Measurements from ENCODE around the gene DCK.

DCK gene

GRCh38 chr4:70948665-70949260 is 44.7 kb upstream of the DCK start:
- H3K79me2 ChIP-seq (ENCODE audit: insufficient read depth, low read depth), result no peaks in the 10 kb centered on the region
- no peak overlapping the region for H3K4me3 ChIP-seq (IDR thresholded peaks at IDR 0.05; ENCODE audit: insufficient read depth, low read depth, low read length)
- H3K4me2 ChIP-seq, result no peak overlapping the region
- no peak overlapping the region for H2AFZ ChIP-seq (ENCODE audit: low read depth)
- no peaks in the 10 kb centered on the region for H3K27me3 ChIP-seq (ENCODE audit: insufficient read depth, low read depth)
- TF ChIP-seq CTCF (conservative IDR thresholded peaks at IDR 0.05; ENCODE audit: low read depth, low read length), result no peak
- H3K9ac ChIP-seq, result no peak overlapping the region
- H3K27ac ChIP-seq, result no peak overlapping the region
- peaks cover 5% of the 10 kb centered on the region for H3K4me1 ChIP-seq (ENCODE audit: low read depth, poor library complexity, severe bottlenecking)
- no peaks in the 10 kb centered on the region for H4K20me1 ChIP-seq (ENCODE audit: insufficient read depth)
- H3K36me3 ChIP-seq (ENCODE audit: insufficient read depth), result no peaks in the 10 kb centered on the region

GRCh38 chr4:70954032-70954431 is 39.4 kb upstream of the DCK start:
- no peak for TF ChIP-seq CTCF (conservative IDR thresholded peaks at IDR 0.05; ENCODE audit: low read depth, low read length)
- H2AFZ ChIP-seq (ENCODE audit: low read depth), result no peak overlapping the region
- peaks cover 11% of the 10 kb centered on the region for H3K4me1 ChIP-seq (ENCODE audit: low read depth, poor library complexity, severe bottlenecking)
- no peak overlapping the region for H3K4me2 ChIP-seq
- H3K36me3 ChIP-seq (ENCODE audit: insufficient read depth), result no peaks in the 10 kb centered on the region
- H3K79me2 ChIP-seq (ENCODE audit: insufficient read depth, low read depth), result no peaks in the 10 kb centered on the region
- H3K4me3 ChIP-seq (IDR thresholded peaks at IDR 0.05; ENCODE audit: insufficient read depth, low read depth, low read length), result no peak overlapping the region
- H3K27me3 ChIP-seq (ENCODE audit: insufficient read depth, low read depth), result no peaks in the 10 kb centered on the region
- H3K27ac ChIP-seq, result no peak overlapping the region
- no peaks in the 10 kb centered on the region for H4K20me1 ChIP-seq (ENCODE audit: insufficient read depth)
- no peak overlapping the region for H3K9ac ChIP-seq

GRCh38 chr4:70956549-70957210 is 36.8 kb upstream of the DCK start:
- no peak for TF ChIP-seq CTCF (conservative IDR thresholded peaks at IDR 0.05; ENCODE audit: low read depth, low read length)
- Histone ChIP-seq H3K9ac (no peak overlapping the region), H3K4me1 (ENCODE audit: low read depth, poor library complexity, severe bottlenecking) (peaks cover 11% of the 10 kb centered on the region), H3K79me2 (ENCODE audit: insufficient read depth, low read depth) (no peaks in the 10 kb centered on the region), H3K36me3 (ENCODE audit: insufficient read depth) (no peaks in the 10 kb centered on the region), H3K4me2 (no peak overlapping the region), H4K20me1 (ENCODE audit: insufficient read depth) (no peaks in the 10 kb centered on the region), H3K4me3 (IDR thresholded peaks at IDR 0.05; ENCODE audit: insufficient read depth, low read depth, low read length) (no peak overlapping the region), H3K27me3 (ENCODE audit: insufficient read depth, low read depth) (no peaks in the 10 kb centered on the region), H2AFZ (ENCODE audit: low read depth) (no peak overlapping the region), H3K27ac (no peak overlapping the region)

GRCh38 chr4:70958681-70959080 is 34.8 kb upstream of the DCK start:
- Histone ChIP-seq H3K79me2 (ENCODE audit: insufficient read depth, low read depth) (no peaks in the 10 kb centered on the region), H3K4me2 (no peak overlapping the region), H3K9ac (no peak overlapping the region), H3K27me3 (ENCODE audit: insufficient read depth, low read depth) (no peaks in the 10 kb centered on the region), H3K4me1 (ENCODE audit: low read depth, poor library complexity, severe bottlenecking) (peaks cover 7% of the 10 kb centered on the region), H3K36me3 (ENCODE audit: insufficient read depth) (no peaks in the 10 kb centered on the region), H4K20me1 (ENCODE audit: insufficient read depth) (no peaks in the 10 kb centered on the region), H3K27ac (no peak overlapping the region), H3K4me3 (IDR thresholded peaks at IDR 0.05; ENCODE audit: insufficient read depth, low read depth, low read length) (no peak overlapping the region), H2AFZ (ENCODE audit: low read depth) (no peak overlapping the region)
- TF ChIP-seq CTCF (conservative IDR thresholded peaks at IDR 0.05; ENCODE audit: low read depth, low read length), result no peak

Data from KMS-11 (cell line).